ENCODE data around the gene SHANK1. TPM values are rescaled to one million over a fixed set of nuclear protein-coding genes. Genes with fewer than 3 reads are reported as not detected.

The SHANK1 gene
- total RNA-seq, 2 experiments from 2014 or later = not detected

GRCh38 chr19:50677636-50678035, 42.0 kb downstream of the SHANK1 start:
- DNase-seq = no peak
- H3K27ac Mint-ChIP-seq = no peak overlapping the region
- POLR2A ChIA-PET = no interaction called here

GRCh38 chr19:50676625-50677197, 42.9 kb downstream of the SHANK1 start:
- H3K4me3 Mint-ChIP-seq = no peak overlapping the region
- no peak for DNase-seq
- ChIA-PET POLR2A (no interaction called here), CTCF (interaction anchor here (0.7 kb wide), 1 partner anchor 47 kb away, joined by 5 read pairs; the partner anchor contains the start of gene CLEC11A)
- peaks cover 8% of the 10 kb centered on the region for H3K4me1 Mint-ChIP-seq
- H3K27me3 Mint-ChIP-seq = peaks cover 45% of the 10 kb centered on the region
- H3K9me3 Mint-ChIP-seq (ENCODE audit: low read depth) = no peaks in the 10 kb centered on the region
- intact Hi-C loops (cut with DNase I, micrococcal nuclease) = no loop called here
- ATAC-seq = no peak
- H3K27ac Mint-ChIP-seq = no peak overlapping the region
- no peaks in the 10 kb centered on the region for H3K36me3 Mint-ChIP-seq (ENCODE audit: low read depth)

More at GRCh38 chr19:50677636-50678035, 42.0 kb downstream of the SHANK1 start:
- no peak overlapping the region for H3K4me3 Mint-ChIP-seq
- no peaks in the 10 kb centered on the region for H3K9me3 Mint-ChIP-seq (ENCODE audit: low read depth)
- no peaks in the 10 kb centered on the region for H3K36me3 Mint-ChIP-seq (ENCODE audit: low read depth)
- no peak for ATAC-seq
- H3K4me1 Mint-ChIP-seq = peaks cover 8% of the 10 kb centered on the region
- intact Hi-C loops (cut with DNase I, micrococcal nuclease) = loop anchor here in 1 of 2 experiments (2.0 kb wide), 1 partner anchor 69 kb away; no protein-coding TSS in a partner anchor
- CTCF ChIA-PET = no interaction called here
- peaks cover 44% of the 10 kb centered on the region for H3K27me3 Mint-ChIP-seq

- intact Hi-C loops (cut with DNase I, micrococcal nuclease) = no loop called here
- ChIA-PET CTCF (no interaction called here), POLR2A (no interaction called here)
- DNase-seq = no peak
- peaks cover 46% of the 10 kb centered on the region for H3K27me3 Mint-ChIP-seq
- no peaks in the 10 kb centered on the region for H3K4me1 Mint-ChIP-seq
- no peaks in the 10 kb centered on the region for H3K9me3 Mint-ChIP-seq (ENCODE audit: low read depth)
- no peak for ATAC-seq
- no peak overlapping the region for H3K27ac Mint-ChIP-seq
- H3K4me3 Mint-ChIP-seq = no peak overlapping the region
- no peaks in the 10 kb centered on the region for H3K36me3 Mint-ChIP-seq (ENCODE audit: low read depth)
Observed at GRCh38 chr19:50673118-50673517, 46.5 kb downstream of the SHANK1 start.

GRCh38 chr19:50670102-50670380, 49.6 kb downstream of the SHANK1 start:
- H3K9me3 Mint-ChIP-seq (ENCODE audit: low read depth) = no peaks in the 10 kb centered on the region
- POLR2A ChIA-PET = no interaction called here
- no peak for DNase-seq
- no peak overlapping the region for H3K27ac Mint-ChIP-seq
- intact Hi-C loops (cut with DNase I, micrococcal nuclease) = no loop called here
- CTCF ChIA-PET = interaction anchor here (0.6 to 2.2 kb wide), 12 partner anchors 10 to 251 kb away, joined by 3 to 8 read pairs (median 3); no protein-coding TSS in a partner anchor
- no peak overlapping the region for H3K4me3 Mint-ChIP-seq
- no peaks in the 10 kb centered on the region for H3K36me3 Mint-ChIP-seq (ENCODE audit: low read depth)
- ATAC-seq = no peak
- H3K27me3 Mint-ChIP-seq = peaks cover 37% of the 10 kb centered on the region
- H3K4me1 Mint-ChIP-seq = no peaks in the 10 kb centered on the region

- Mint-ChIP-seq H3K4me1 (no peaks in the 10 kb centered on the region), H3K4me3 (no peak overlapping the region), H3K27me3 (peaks cover 40% of the 10 kb centered on the region), H3K36me3 (ENCODE audit: low read depth) (no peaks in the 10 kb centered on the region), H3K9me3 (ENCODE audit: low read depth) (no peaks in the 10 kb centered on the region), H3K27ac (no peak overlapping the region)
- POLR2A ChIA-PET = no interaction called here
- DNase-seq (peak; percentile 71), ATAC-seq (no peak)
- CTCF ChIA-PET = interaction anchor here (0.6 to 2.2 kb wide), 12 partner anchors 9 to 252 kb away, joined by 3 to 8 read pairs (median 3); no protein-coding TSS in a partner anchor
- intact Hi-C loops (cut with DNase I, micrococcal nuclease) = loop anchor here (1.0 to 10.0 kb wide), 2 partner anchors 114 to 115 kb away; no protein-coding TSS in a partner anchor
Observed at GRCh38 chr19:50669302-50670101, 50.1 kb downstream of the SHANK1 start.

GRCh38 chr19:50668879-50669278, 50.7 kb downstream of the SHANK1 start:
- no peak overlapping the region for H3K27ac Mint-ChIP-seq
- ATAC-seq (no peak), DNase-seq (no peak)
- H3K4me1 Mint-ChIP-seq = no peaks in the 10 kb centered on the region
- intact Hi-C loops (cut with DNase I, micrococcal nuclease) = loop anchor here (1.0 to 10.0 kb wide), 2 partner anchors 114 to 116 kb away; no protein-coding TSS in a partner anchor
- H3K36me3 Mint-ChIP-seq (ENCODE audit: low read depth) = no peaks in the 10 kb centered on the region
- ChIA-PET CTCF (no interaction called here), POLR2A (no interaction called here)
- no peak overlapping the region for H3K4me3 Mint-ChIP-seq
- H3K27me3 Mint-ChIP-seq = peaks cover 42% of the 10 kb centered on the region
- H3K9me3 Mint-ChIP-seq (ENCODE audit: low read depth) = no peaks in the 10 kb centered on the region

GRCh38 chr19:50668416-50668815, 51.2 kb downstream of the SHANK1 start:
- no peak for ATAC-seq
- ChIA-PET POLR2A (no interaction called here), CTCF (no interaction called here)
- intact Hi-C loops (cut with DNase I, micrococcal nuclease) = loop anchor here in 1 of 2 experiments (10.0 kb wide), 1 partner anchor 116 kb away; no protein-coding TSS in a partner anchor
- H3K36me3 Mint-ChIP-seq (ENCODE audit: low read depth) = no peaks in the 10 kb centered on the region
- peaks cover 42% of the 10 kb centered on the region for H3K27me3 Mint-ChIP-seq
- no peak for DNase-seq
- no peak overlapping the region for H3K27ac Mint-ChIP-seq
- no peak overlapping the region for H3K4me3 Mint-ChIP-seq
- H3K9me3 Mint-ChIP-seq (ENCODE audit: low read depth) = no peaks in the 10 kb centered on the region
- no peaks in the 10 kb centered on the region for H3K4me1 Mint-ChIP-seq

GRCh38 chr19:50667759-50668231, 51.8 kb downstream of the SHANK1 start:
- DNase-seq = no peak
- ATAC-seq = no peak
- H3K27ac Mint-ChIP-seq = no peak overlapping the region
- ChIA-PET POLR2A (no interaction called here), CTCF (no interaction called here)
- intact Hi-C loops (cut with DNase I, micrococcal nuclease) = loop anchor here in 1 of 2 experiments (10.0 kb wide), 1 partner anchor 117 kb away; no protein-coding TSS in a partner anchor
- no peak overlapping the region for H3K4me3 Mint-ChIP-seq
- peaks cover 41% of the 10 kb centered on the region for H3K27me3 Mint-ChIP-seq
- no peaks in the 10 kb centered on the region for H3K4me1 Mint-ChIP-seq
- no peaks in the 10 kb centered on the region for H3K9me3 Mint-ChIP-seq (ENCODE audit: low read depth)
- no peaks in the 10 kb centered on the region for H3K36me3 Mint-ChIP-seq (ENCODE audit: low read depth)

GRCh38 chr19:50667177-50667758, 52.3 kb downstream of the SHANK1 start:
- POLR2A ChIA-PET = no interaction called here
- H3K27ac Mint-ChIP-seq = no peak overlapping the region
- intact Hi-C loops (cut with DNase I, micrococcal nuclease) = loop anchor here in 1 of 2 experiments (10.0 kb wide), 1 partner anchor 118 kb away; no protein-coding TSS in a partner anchor

GRCh38 chr19:50666346-50667176, 53.0 kb downstream of the SHANK1 start:
- no peaks in the 10 kb centered on the region for H3K9me3 Mint-ChIP-seq (ENCODE audit: low read depth)
- peaks cover 45% of the 10 kb centered on the region for H3K27me3 Mint-ChIP-seq
- intact Hi-C loops (cut with DNase I, micrococcal nuclease) = loop anchor here in 1 of 2 experiments (10.0 kb wide), 1 partner anchor 118 kb away; no protein-coding TSS in a partner anchor
- ChIA-PET POLR2A (no interaction called here), CTCF (no interaction called here)
- H3K4me3 Mint-ChIP-seq = no peak overlapping the region
- H3K4me1 Mint-ChIP-seq = no peaks in the 10 kb centered on the region
- no peak overlapping the region for H3K27ac Mint-ChIP-seq
- no peaks in the 10 kb centered on the region for H3K36me3 Mint-ChIP-seq (ENCODE audit: low read depth)
- ATAC-seq (no peak), DNase-seq (no peak)

More at GRCh38 chr19:50667177-50667758, 52.3 kb downstream of the SHANK1 start:
- H3K9me3 Mint-ChIP-seq (ENCODE audit: low read depth) = no peaks in the 10 kb centered on the region
- CTCF ChIA-PET = no interaction called here
- no peaks in the 10 kb centered on the region for H3K36me3 Mint-ChIP-seq (ENCODE audit: low read depth)
- ATAC-seq (no peak), DNase-seq (no peak)
- no peak overlapping the region for H3K4me3 Mint-ChIP-seq
- no peaks in the 10 kb centered on the region for H3K4me1 Mint-ChIP-seq
- H3K27me3 Mint-ChIP-seq = peaks cover 43% of the 10 kb centered on the region

- CTCF ChIA-PET = interaction anchor here (0.6 kb wide), 1 partner anchor 92 kb away, joined by 3 read pairs; no protein-coding TSS in a partner anchor
- H3K9me3 Mint-ChIP-seq (ENCODE audit: low read depth) = no peaks in the 10 kb centered on the region
- no peaks in the 10 kb centered on the region for H3K36me3 Mint-ChIP-seq (ENCODE audit: low read depth)
- H3K27ac Mint-ChIP-seq = no peak overlapping the region
- ATAC-seq (no peak), DNase-seq (no peak)
- intact Hi-C loops (cut with DNase I, micrococcal nuclease) = loop anchor here in 1 of 2 experiments (10.0 kb wide), 1 partner anchor 121 kb away; no protein-coding TSS in a partner anchor
- POLR2A ChIA-PET = no interaction called here
- H3K27me3 Mint-ChIP-seq = peaks cover 42% of the 10 kb centered on the region
- no peak overlapping the region for H3K4me3 Mint-ChIP-seq
- no peaks in the 10 kb centered on the region for H3K4me1 Mint-ChIP-seq
Observed at GRCh38 chr19:50664204-50664603, 55.4 kb downstream of the SHANK1 start.
